ENCODE data around the gene NUTM2F.
A peak's percentile ranks its signal among the peaks of the same experiment; 100 is the strongest.
"Not testable (repeated sequence)": the region's sequence is repeated elsewhere in the genome, so short reads cannot be mapped to it uniquely, and the experiment has no call there.

NUTM2F gene, protein sequence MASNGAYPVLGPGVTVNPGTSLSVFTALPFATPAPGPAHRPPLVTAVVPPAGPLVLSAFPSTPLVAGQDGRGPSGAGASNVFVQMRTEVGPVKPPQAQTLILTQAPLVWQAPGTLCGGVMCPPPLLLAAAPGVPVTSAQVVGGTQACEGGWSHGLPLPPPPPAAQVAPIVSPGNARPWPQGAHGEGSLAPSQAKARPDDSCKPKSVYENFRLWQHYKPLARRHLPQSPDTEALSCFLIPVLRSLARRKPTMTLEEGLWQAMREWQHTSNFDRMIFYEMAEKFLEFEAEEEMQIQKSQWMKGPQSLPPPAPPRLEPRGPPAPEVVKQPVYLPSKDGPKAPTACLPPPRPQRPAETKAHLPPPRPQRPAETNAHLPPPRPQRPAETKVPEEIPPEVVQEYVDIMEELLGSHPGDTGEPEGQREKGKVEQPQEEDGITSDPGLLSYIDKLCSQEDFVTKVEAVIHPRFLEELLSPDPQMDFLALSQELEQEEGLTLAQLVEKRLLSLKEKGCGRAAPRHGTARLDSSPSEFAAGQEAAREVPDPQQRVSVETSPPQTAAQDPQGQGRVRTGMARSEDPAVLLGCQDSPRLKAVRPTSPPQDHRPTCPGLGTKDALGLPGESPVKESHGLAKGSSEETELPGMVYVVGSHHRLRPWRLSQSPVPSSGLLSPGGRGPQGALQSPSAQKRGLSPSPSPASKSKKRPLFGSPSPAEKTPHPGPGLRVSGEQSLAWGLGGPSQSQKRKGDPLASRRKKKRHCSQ

GRCh38 chr9:94328544-94328943, at the start of gene NUTM2F:
Gene NUTM2F (minus strand): TSS chr9:94328644. CDS start chr9:94328623, 21 bp downstream.
- not testable (repeated sequence) for DNase-seq

- DNase-seq = not testable (repeated sequence)
Measured at GRCh38 chr9:94375197-94375596, 46.8 kb upstream of the NUTM2F start.

- peak; percentile 94 for DNase-seq
Measured at GRCh38 chr9:94374176-94375056, 46.0 kb upstream of the NUTM2F start.

- not testable (repeated sequence) for DNase-seq
Measured at GRCh38 chr9:94373779-94374175, 45.3 kb upstream of the NUTM2F start.

DNA sequence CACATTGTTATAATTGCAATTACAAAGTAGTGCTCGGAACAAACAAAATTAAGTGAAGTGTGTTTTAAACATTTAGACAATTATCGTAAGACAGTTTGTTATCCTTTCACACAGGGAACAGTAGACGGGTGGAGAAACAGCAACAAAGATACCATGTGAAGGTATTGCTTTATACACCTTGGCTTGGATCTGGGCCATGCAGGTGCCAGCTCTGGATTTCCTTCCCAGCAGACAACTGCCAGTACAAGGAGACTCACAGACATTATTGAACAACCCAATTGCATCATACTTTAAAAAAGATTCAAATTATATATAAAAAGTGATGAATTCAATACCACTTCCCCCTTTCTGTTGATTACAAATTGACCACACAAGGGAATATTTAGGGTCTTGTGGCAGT, 41.8 kb upstream of the NUTM2F start:
- not testable (repeated sequence) for DNase-seq

GRCh38 chr9:94364093-94364614, 35.7 kb upstream of the NUTM2F start:
- not testable (repeated sequence) for DNase-seq

- DNase-seq = not testable (repeated sequence)
Measured at GRCh38 chr9:94357158-94357557, 28.7 kb upstream of the NUTM2F start.

DNA sequence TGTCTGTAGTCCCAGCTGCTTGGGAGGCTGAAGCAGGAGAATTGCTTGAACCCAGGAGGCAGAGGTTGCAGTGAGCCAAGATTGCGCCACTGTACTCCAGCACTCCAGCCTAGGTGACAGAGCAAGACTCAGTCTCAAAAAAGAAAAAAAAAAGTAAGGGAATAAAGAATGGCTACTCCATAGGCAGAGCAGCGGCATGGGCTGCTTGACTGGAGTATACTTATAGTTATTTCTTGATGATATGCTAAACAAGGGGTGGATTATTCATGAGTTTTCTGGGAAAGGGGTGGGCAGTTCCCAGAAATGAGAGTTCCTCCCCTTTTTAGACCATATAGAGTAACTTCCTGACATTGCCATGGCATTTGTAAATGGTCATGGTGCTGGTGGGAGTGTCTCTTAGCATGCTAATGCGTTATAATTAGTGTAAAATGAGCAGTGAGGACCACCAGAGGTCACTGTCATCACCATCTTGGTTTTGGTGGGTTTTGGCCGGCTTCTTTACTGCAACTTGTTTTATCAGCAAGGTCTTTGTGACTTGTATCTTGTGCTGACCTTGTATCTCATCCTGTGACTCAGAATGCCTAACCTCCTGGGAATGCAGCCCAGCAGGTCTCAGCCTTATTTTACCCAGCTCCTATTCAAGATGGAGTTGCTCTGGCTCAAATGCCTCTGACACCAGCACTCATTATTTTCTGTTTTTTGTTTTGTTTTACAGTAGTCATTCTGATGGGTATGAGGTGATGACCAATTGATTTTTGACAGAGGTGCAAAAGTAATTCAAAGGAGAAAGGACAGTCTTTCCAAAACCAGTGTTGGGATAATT, 23.7 kb upstream of the NUTM2F start:
- not testable (repeated sequence) for DNase-seq

GRCh38 chr9:94348754-94349153, 20.3 kb upstream of the NUTM2F start:
- DNase-seq = not testable (repeated sequence)

GRCh38 chr9:94347451-94347850, 19.0 kb upstream of the NUTM2F start:
- not testable (repeated sequence) for DNase-seq

DNA sequence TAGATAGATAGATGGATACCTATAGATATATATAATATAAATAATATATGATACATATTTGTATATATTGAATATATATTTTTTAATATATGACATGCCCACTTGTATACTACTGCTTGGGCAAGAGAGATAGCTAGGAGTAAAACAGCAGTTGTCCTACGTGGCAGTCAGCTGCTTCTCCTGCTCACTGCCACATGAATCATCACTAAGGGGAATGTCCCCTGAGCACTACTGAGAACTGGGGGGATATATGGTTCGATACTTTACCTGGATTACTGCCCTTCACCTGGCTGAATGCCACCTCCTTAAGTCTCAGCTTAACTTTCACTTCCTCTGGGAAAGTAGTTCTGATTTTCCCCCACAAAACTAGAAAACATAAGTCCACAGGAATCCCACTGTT, 13.3 kb upstream of the NUTM2F start:
- not testable (repeated sequence) for DNase-seq

DNA sequence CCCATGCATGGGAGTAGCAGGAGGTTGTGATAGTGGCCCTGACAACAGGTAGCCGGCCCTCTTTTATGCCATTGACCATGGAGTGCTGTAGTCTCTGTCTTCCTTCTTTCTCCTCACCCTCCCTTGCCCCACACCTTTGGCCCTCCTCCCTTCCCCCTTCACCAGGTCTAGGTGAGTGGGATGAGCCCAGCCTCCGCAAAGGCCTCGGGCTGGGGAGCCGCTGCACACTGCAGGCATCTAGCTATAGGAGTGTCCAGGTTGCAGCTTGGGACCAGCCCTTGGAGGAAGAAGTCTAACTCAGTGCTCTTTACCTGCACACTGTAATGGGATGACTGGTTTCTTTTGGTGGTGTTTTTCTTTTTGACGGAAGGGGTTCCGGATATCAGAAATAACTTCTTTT, 12.3 kb upstream of the NUTM2F start:
- DNase-seq = not testable (repeated sequence)

GRCh38 chr9:94339657-94340056, 11.2 kb upstream of the NUTM2F start:
- DNase-seq = not testable (repeated sequence)

DNA sequence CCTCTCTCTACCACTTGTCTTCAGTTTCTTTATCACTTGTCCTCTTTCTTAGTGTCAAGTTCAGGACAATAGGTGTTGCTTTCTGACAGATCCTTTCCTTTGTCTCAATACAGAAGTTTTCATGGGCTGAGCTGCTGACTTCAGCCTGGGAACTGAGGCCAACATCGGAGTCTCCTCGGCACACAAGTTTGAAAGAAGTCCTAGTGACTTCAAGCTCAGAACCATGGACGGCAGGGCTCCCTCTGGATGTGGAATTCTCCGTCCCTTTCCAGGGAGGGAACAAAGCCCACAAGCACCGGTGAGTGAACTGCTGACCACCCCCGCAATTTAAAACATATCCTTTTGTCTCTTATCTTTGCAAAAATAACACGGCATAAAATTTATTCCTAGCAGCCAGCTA, 10.3 kb upstream of the NUTM2F start:
- DNase-seq = not testable (repeated sequence)

- DNase-seq = not testable (repeated sequence)
Measured at GRCh38 chr9:94336445-94336844, 8.0 kb upstream of the NUTM2F start.

GRCh38 chr9:94325583-94325982, 2.9 kb downstream of the NUTM2F start:
- DNase-seq = not testable (repeated sequence)

GRCh38 chr9:94323153-94323798, 5.2 kb downstream of the NUTM2F start:
- not testable (repeated sequence) for DNase-seq

DNA sequence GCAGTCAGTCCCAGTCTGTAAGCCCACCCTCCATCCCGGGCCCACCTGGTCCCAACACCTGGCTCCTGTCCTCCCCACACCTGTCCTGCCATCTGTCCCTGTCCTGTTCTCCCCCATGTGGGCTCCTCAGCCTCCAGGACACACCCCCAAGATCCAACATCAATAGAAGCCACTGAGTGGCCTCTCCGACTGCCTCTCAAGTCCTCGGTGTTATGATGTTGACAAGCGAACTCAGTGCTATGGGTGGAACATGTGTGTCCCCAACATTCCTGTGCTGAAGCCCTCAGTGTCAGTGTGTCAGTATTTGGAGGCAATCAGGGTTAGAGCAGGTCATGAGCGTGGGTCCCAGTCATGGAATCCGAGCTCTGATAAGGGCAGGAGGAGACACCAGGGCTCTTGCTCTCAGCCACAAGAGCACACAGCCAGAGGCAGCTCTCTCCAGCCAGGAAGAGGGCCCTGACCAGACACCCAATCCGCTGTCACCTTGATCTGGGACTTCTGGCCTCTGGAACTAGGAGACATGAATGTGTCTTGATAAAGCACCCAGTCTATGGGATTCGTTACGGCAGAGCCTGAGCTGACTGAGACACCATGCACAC, 6.0 kb downstream of the NUTM2F start:
- DNase-seq = not testable (repeated sequence)

DNA sequence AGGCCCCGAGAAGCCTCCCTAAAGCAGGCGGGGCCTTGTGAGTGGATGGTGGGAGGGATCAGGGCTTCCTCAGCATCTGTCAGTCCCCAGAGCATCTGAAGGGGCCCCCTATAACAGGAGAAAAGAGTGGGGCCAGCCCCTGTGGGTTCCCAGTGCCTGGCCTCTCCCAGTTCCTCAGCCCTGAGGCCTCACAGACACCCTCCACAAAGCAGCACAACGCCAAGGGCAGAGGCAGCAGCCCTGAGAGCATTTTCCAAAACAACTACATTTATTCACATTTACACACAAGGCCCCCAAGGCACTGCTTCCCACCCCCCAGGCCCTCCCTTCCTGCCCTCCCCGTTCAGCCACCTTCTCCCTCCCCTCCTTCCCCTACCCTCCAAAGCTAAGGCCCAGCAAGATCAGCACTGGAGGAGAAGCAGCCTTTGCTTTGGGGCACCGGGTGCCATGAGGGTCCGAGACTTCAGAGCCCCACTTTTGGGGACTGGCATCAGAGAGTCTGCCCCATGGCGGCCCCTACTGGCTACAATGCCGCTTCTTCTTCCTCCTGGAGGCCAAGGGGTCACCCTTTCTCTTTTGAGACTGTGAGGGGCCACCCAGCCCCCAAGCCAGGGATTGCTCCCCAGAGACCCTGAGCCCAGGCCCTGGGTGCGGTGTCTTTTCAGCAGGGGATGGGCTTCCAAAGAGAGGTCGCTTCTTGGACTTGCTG, 10.3 kb downstream of the NUTM2F start:
- not testable (repeated sequence) for DNase-seq

DNA sequence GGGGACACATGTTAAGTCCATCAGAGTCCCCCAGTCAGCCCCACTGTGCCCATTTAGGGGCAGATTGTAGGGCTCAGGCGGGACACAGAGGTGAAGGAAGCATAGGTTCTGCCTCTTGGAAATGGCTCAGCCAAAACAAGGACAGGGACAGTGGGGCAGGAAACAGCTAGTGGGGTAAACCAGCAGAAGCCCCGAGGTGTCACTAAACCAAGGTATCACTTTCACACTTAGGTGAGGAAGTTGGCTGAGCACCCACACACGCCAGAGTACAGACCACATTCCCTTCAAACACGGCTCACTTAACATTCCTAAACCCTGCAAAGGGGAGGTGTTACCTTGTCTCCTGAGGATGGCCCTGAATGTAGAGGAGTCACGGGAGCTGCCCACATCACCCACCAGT, 12.2 kb downstream of the NUTM2F start:
- not testable (repeated sequence) for DNase-seq
